ENCODE measurements around the gene RAB11FIP3. TPM values are rescaled to one million over a fixed set of nuclear protein-coding genes. Genes with fewer than 3 reads are reported as not detected.

RAB11FIP3 gene
- total and polyA plus RNA-seq, 9 of the 15 experiments (the other 6 are each of a cell fraction or from before 2014, with no cell fraction given) = 0.46 to 13.1 (median 4.3) TPM

GRCh38 chr16:525520-526180 is 100.2 kb downstream of the RAB11FIP3 start (continued):
- no peak for TF ChIP-seq ZBTB8A (IDR thresholded peaks at IDR 0.05; ENCODE audit: partially characterized antibody)
- TF ChIP-seq RBFOX2 (IDR thresholded peaks at IDR 0.05; ENCODE audit: low read depth, low read length) = no peak
- TF ChIP-seq ZZZ3 (IDR thresholded peaks at IDR 0.05) = no peak
- TF ChIP-seq ZNF444 (CRISPR knock-in tag; IDR thresholded peaks at IDR 0.05) = no peak
- no peak for TF ChIP-seq FOXA3 (CRISPR knock-in tag; conservative IDR thresholded peaks at IDR 0.05 in 1 of 2, IDR thresholded peaks at IDR 0.05 in 1 of 2)
- peak; percentile 80 for TF ChIP-seq ATF3 (IDR thresholded peaks at IDR 0.05)
- TF ChIP-seq ATF3 (CRISPR knock-in tag; conservative IDR thresholded peaks at IDR 0.05) = no peak
- no peak for TF ChIP-seq MEF2D (tag; conservative IDR thresholded peaks at IDR 0.05; ENCODE audit: low read depth)
- 0 out of 4 replicates have a peak, but pooled peaks of 1 of the 2 experiments have one; percentile 6 for TF ChIP-seq NRF1 (conservative IDR thresholded peaks at IDR 0.05 in 1 of 2, IDR thresholded peaks at IDR 0.05 in 1 of 2)
- TF ChIP-seq HIVEP1 (CRISPR knock-in tag; IDR thresholded peaks at IDR 0.05) = no peak
- peak in 1 of 2 experiments; percentile 52; a peak in 2 of 4 replicates for TF ChIP-seq RAD21 (CRISPR knock-in tag; conservative IDR thresholded peaks at IDR 0.05 in 1 of 2, IDR thresholded peaks at IDR 0.05 in 1 of 2)
- no peak for TF ChIP-seq SIN3A (IDR thresholded peaks at IDR 0.05; ENCODE audit: borderline replicate concordance in 2 of 2, control insufficient read depth in 1 of 2, low read depth in 2 of 2, low read length in 2 of 2)
- no peak for TF ChIP-seq SAFB2 (IDR thresholded peaks at IDR 0.05; ENCODE audit: borderline replicate concordance, low read depth, low read length, severe bottlenecking)
- TF ChIP-seq RB1 (IDR thresholded peaks at IDR 0.05; ENCODE audit: low read depth) = no peak
- peak; percentile 76 for TF ChIP-seq PRDM10 (IDR thresholded peaks at IDR 0.05; ENCODE audit: partially characterized antibody)
- peak; percentile 97 for TF ChIP-seq FOSL1 (tag; conservative IDR thresholded peaks at IDR 0.05)
- peak; percentile 81 for TF ChIP-seq JUN (IDR thresholded peaks at IDR 0.05; ENCODE audit: borderline replicate concordance, low read depth, low read length)
- TF ChIP-seq JUN (CRISPR knock-in tag; IDR thresholded peaks at IDR 0.05; ENCODE audit: borderline replicate concordance) = no peak
- peak; percentile 23; the same call in 1 of the 2 replicates for TF ChIP-seq VEZF1 (CRISPR knock-in tag; IDR thresholded peaks at IDR 0.05)
- no peak for TF ChIP-seq ZNF766 (CRISPR knock-in tag; conservative IDR thresholded peaks at IDR 0.05)
- peak; percentile 34; the same call in 1 of the 2 replicates for TF ChIP-seq NFIC (IDR thresholded peaks at IDR 0.05)
- peak; percentile 89 for TF ChIP-seq BHLHE40 (IDR thresholded peaks at IDR 0.05; ENCODE audit: low read length)

Data from K562 (cell line).